HCT116 (cell line): ENCODE results near the gene WASL. TPM values are rescaled to one million over a fixed set of nuclear protein-coding genes. Genes with fewer than 3 reads are reported as not detected.

Experiments used
- ATAC-seq: fragments of 200-7000 bp; cut with Tn5 transposase; 2 replicates; pipeline ENCODE4 v1.9.1; 2020; ENCODE audit warnings: mild to moderate bottlenecking, moderate library complexity
- BruUV-seq: library from RNA; stranded (reverse); fragments of 400-500 nt; replicated peaks from 2 replicates; lab custom pipeline; 2021; lab: Mats Ljungman, UMichigan
- CTCF ChIA-PET: fragments of 300-600 bp; sonication (Branson Sonifier 250); formaldehyde crosslinking; loops from one replicate; lab custom pipeline; 2021; ENCODE audit warnings: antibody characterized with exemption; lab: Charles Lee
- POLR2A ChIA-PET: fragments of 300-600, 350-600 bp; sonication (Branson Sonifier 250); formaldehyde crosslinking; loops from one replicate; lab custom pipeline; 2021; ENCODE audit warnings: antibody characterized with exemption; lab: Charles Lee
- RAD21 ChIA-PET, 2 experiments: fragments of 300-600 bp; sonication (Branson Sonifier 250); formaldehyde crosslinking; loops; one replicate each; lab custom pipeline; 2023; ENCODE audit warnings: low total read pairs in 2 of 2; ENCODE audit not compliant: uncharacterized antibody in 2 of 2, unreplicated experiment in 2 of 2, low non-redundant PET in 1 of 2; lab: Charles Lee
- DNase-seq: peaks from one replicate; pipeline ENCODE4 v3.0.0-alpha.2; 2010; ENCODE audit warnings: low read depth, low spot score
- H2AFZ ChIP-seq: fragments of 200-600 bp; shearing (Covaris generic), sonication (generic); 2 replicates; pipeline ENCODE4 v1.6.1; 2017; ENCODE audit warnings: low read depth, mixed run types, mixed read lengths, antibody characterized with exemption, low read length; ENCODE audit not compliant: poor library complexity, severe bottlenecking
- H3K27ac ChIP-seq: 2 replicates; pipeline ENCODE4 v1.5.1; 2012; ENCODE audit warnings: low read depth, low read length
- H3K27me3 ChIP-seq: fragments of 200-600 bp; sonication (generic); 2 replicates; pipeline ENCODE4 v1.6.1; 2016; ENCODE audit warnings: mixed run types, low read length, mixed read lengths; ENCODE audit not compliant: insufficient read depth
- H3K36me3 ChIP-seq, 2 experiments: fragments of 200-500 bp in 1 of 2; fragments of 200-600 bp in 1 of 2; sonication (Bioruptor generic) in 1 of 2; sonication (generic) in 1 of 2; 2 replicates each; pipeline versions ENCODE4 v1.5.1 to v1.6.1; 2014 to 2016; ENCODE audit warnings: low read length in 2 of 2, inconsistent platforms in 1 of 2, mixed read lengths in 1 of 2, mixed run types in 1 of 2; ENCODE audit not compliant: insufficient read depth in 2 of 2, control insufficient read depth in 1 of 2
- H3K4me1 ChIP-seq, 2 experiments: fragments of 200-600 bp in 1 of 2; sonication (generic) in 1 of 2; 2 replicates each; pipeline versions ENCODE4 v1.5.1 to v1.6.1; 2012 to 2017; ENCODE audit warnings: low read length in 2 of 2, inconsistent platforms in 1 of 2, mild to moderate bottlenecking in 1 of 2, mixed read lengths in 1 of 2, mixed run types in 1 of 2, moderate library complexity in 1 of 2; ENCODE audit not compliant: insufficient read depth in 2 of 2, control insufficient read depth in 1 of 2
- H3K4me2 ChIP-seq: fragments of 200-600 bp; sonication (generic); 2 replicates; pipeline ENCODE4 v1.6.1; 2017; ENCODE audit warnings: mixed run types, low read length, mixed read lengths
- H3K4me3 ChIP-seq, 2 experiments: fragments of 200-600 bp in 1 of 2; sonication (generic) in 1 of 2; replicated peaks in 1 of 2; 2 replicates each; pipeline ENCODE4 v1.5.1; 2011 to 2016; ENCODE audit warnings: low read length in 2 of 2, control low read depth in 1 of 2, low read depth in 1 of 2, mild to moderate bottlenecking in 1 of 2, mixed read lengths in 1 of 2, mixed run types in 1 of 2
- H3K79me2 ChIP-seq: fragments of 200-600 bp; sonication (generic); 2 replicates; pipeline ENCODE4 v1.6.1; 2017; ENCODE audit warnings: mild to moderate bottlenecking, mixed run types, low read length, moderate library complexity, mixed read lengths; ENCODE audit not compliant: insufficient read depth
- H3K9ac ChIP-seq: fragments of 200-600 bp; sonication (generic); 2 replicates; pipeline ENCODE4 v1.6.1; 2016; ENCODE audit warnings: low read length, mixed read lengths
- H3K9me2 ChIP-seq: fragments of 200-600 bp; sonication (generic), shearing (Covaris generic); 2 replicates; pipeline ENCODE4 v1.6.1; 2017; ENCODE audit warnings: mixed run types, mild to moderate bottlenecking, moderate library complexity; ENCODE audit not compliant: insufficient read depth
- H3K9me3 ChIP-seq, 2 experiments: fragments of 200-500 bp in 1 of 2; fragments of 200-600 bp in 1 of 2; sonication (Bioruptor generic) in 1 of 2; sonication (generic) in 1 of 2; 2 replicates each; pipeline ENCODE4 v1.6.1; 2014 to 2017; ENCODE audit warnings: low read length in 2 of 2, mixed read lengths in 2 of 2, inconsistent platforms in 1 of 2, low read depth in 1 of 2, mild to moderate bottlenecking in 1 of 2, mixed run types in 1 of 2, moderate library complexity in 1 of 2; ENCODE audit not compliant: control insufficient read depth in 1 of 2, insufficient read depth in 1 of 2
- H4K20me1 ChIP-seq: fragments of 200-600 bp; sonication (generic), shearing (Covaris generic); 2 replicates; pipeline ENCODE4 v1.6.1; 2017; ENCODE audit warnings: mixed run types, mild to moderate bottlenecking, moderate library complexity; ENCODE audit not compliant: insufficient read depth
- CTCF ChIP-seq, 3 experiments: fragments of 200-600 bp in 1 of 3; sonication (generic) in 1 of 3; IDR thresholded peaks in 2 of 3; conservative IDR thresholded peaks in 1 of 3; 2 replicates each; pipeline ENCODE4 v1.5.1; 2012 to 2017; ENCODE audit warnings: low read depth in 2 of 3, low read length in 2 of 3, antibody characterized with exemption in 1 of 3, borderline replicate concordance in 1 of 3, control low read depth in 1 of 3, mild to moderate bottlenecking in 1 of 3, mixed read lengths in 1 of 3, mixed run types in 1 of 3, moderate library complexity in 1 of 3; ENCODE audit not compliant: insufficient read depth in 1 of 3
- ELF1 ChIP-seq: IDR thresholded peaks from 2 replicates; pipeline ENCODE4 v1.6.1; 2012; ENCODE audit warnings: low read depth, borderline replicate concordance
- EZH2 ChIP-seq: fragments of 200-600 bp; sonication (generic); IDR thresholded peaks from 2 replicates; pipeline ENCODE4 v1.6.1; 2017; ENCODE audit warnings: antibody characterized with exemption, mixed run types
- FOSL1 ChIP-seq: IDR thresholded peaks from 2 replicates; pipeline ENCODE4 v1.6.1; 2012; ENCODE audit warnings: low read depth
- JUND ChIP-seq: IDR thresholded peaks from 2 replicates; pipeline ENCODE4 v1.6.1; 2012
- MAX ChIP-seq: IDR thresholded peaks from 2 replicates; pipeline ENCODE4 v1.6.1; 2012
- POLR2AphosphoS5 ChIP-seq: IDR thresholded peaks from 2 replicates; pipeline ENCODE4 v1.6.1; 2011; ENCODE audit warnings: mild to moderate bottlenecking, low read depth, low read length, moderate library complexity
- SP1 ChIP-seq: IDR thresholded peaks from 2 replicates; pipeline ENCODE4 v1.6.1; 2012; ENCODE audit warnings: low read depth
- YY1 ChIP-seq: IDR thresholded peaks from 2 replicates; pipeline ENCODE4 v1.6.1; 2011; ENCODE audit warnings: low read length, low read depth, moderate library complexity, mild to moderate bottlenecking; ENCODE audit not compliant: insufficient replicate concordance; ENCODE audit errors: extremely low read depth
- ZBTB33 ChIP-seq: IDR thresholded peaks from 2 replicates; pipeline ENCODE4 v1.6.1; 2011; ENCODE audit warnings: mild to moderate bottlenecking, low read length, moderate library complexity; ENCODE audit not compliant: insufficient replicate concordance; ENCODE audit errors: extremely low read depth
- ZFX ChIP-seq: fragments of 450-650 bp; IDR thresholded peaks from 2 replicates; pipeline ENCODE4 v1.6.1; 2017
- intact Hi-C: fragments of 100-400 bp; cut with micrococcal nuclease; formaldehyde crosslinking; loops from 2 replicates; pipeline ENCODE4 v1.10.0; 2022
- total RNA-seq: library from RNA; stranded (reverse); gene quantifications from one replicate; pipeline ENCODE4 v1.2.1, GENCODE V29; 2021; ENCODE audit not compliant: unreplicated experiment
- TF ChIP-seq, protein P1 (sequence below): IDR thresholded peaks from 2 replicates; pipeline ENCODE4 v1.6.1; 2012; ENCODE audit warnings: low read depth

Gene WASL
- total RNA-seq, 1 experiment from 2014 or later, result 26.2 TPM

GRCh38 chr7:123774496-123774895 is 25.7 kb upstream of the WASL start:
- Histone ChIP-seq H3K36me3 (no peaks in the 10 kb centered on the region), H2AFZ (no peak overlapping the region), H4K20me1 (no peaks in the 10 kb centered on the region), H3K9me3 (no peaks in the 10 kb centered on the region), H3K4me2 (no peak overlapping the region), H3K9ac (no peak overlapping the region), H3K27ac (no peak overlapping the region), H3K4me1 (peaks cover 0 to 3% of the 10 kb centered on the region in 2 experiments; a peak in 2 of 4 replicates), H3K4me3 (no peak overlapping the region), H3K27me3 (no peaks in the 10 kb centered on the region), H3K79me2 (no peaks in the 10 kb centered on the region)
- intact Hi-C loops, result no loop called here
- no TSS peak for BruUV-seq
- CTCF ChIA-PET, result no interaction called here
- TF ChIP-seq EZH2 (no peak), POLR2AphosphoS5 (no peak), YY1 (no peak), SP1 (no peak), MAX (no peak), CTCF (IDR thresholded peaks at IDR 0.05 in 2 of 3, conservative IDR thresholded peaks at IDR 0.05 in 1 of 3; ENCODE audit: borderline replicate concordance in 1 of 3, insufficient read depth in 1 of 3, low read depth in 2 of 3, low read length in 2 of 3) (no peak), ZBTB33 (no peak), JUND (no peak), ZFX (no peak), ELF1 (no peak), FOSL1 (no peak)
- TF ChIP-seq, protein P1, sequence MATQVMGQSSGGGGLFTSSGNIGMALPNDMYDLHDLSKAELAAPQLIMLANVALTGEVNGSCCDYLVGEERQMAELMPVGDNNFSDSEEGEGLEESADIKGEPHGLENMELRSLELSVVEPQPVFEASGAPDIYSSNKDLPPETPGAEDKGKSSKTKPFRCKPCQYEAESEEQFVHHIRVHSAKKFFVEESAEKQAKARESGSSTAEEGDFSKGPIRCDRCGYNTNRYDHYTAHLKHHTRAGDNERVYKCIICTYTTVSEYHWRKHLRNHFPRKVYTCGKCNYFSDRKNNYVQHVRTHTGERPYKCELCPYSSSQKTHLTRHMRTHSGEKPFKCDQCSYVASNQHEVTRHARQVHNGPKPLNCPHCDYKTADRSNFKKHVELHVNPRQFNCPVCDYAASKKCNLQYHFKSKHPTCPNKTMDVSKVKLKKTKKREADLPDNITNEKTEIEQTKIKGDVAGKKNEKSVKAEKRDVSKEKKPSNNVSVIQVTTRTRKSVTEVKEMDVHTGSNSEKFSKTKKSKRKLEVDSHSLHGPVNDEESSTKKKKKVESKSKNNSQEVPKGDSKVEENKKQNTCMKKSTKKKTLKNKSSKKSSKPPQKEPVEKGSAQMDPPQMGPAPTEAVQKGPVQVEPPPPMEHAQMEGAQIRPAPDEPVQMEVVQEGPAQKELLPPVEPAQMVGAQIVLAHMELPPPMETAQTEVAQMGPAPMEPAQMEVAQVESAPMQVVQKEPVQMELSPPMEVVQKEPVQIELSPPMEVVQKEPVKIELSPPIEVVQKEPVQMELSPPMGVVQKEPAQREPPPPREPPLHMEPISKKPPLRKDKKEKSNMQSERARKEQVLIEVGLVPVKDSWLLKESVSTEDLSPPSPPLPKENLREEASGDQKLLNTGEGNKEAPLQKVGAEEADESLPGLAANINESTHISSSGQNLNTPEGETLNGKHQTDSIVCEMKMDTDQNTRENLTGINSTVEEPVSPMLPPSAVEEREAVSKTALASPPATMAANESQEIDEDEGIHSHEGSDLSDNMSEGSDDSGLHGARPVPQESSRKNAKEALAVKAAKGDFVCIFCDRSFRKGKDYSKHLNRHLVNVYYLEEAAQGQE, result no peak
- TF ChIP-seq, all 23 proteins: peak for 0
- RAD21 ChIA-PET, result no interaction called here
- H3K9me2 ChIP-seq, result no peaks in the 10 kb centered on the region
- DNase-seq, result no peak
- POLR2A ChIA-PET, result no interaction called here
- no peak for ATAC-seq
